ENCODE results near the gene FXN.

DNA sequence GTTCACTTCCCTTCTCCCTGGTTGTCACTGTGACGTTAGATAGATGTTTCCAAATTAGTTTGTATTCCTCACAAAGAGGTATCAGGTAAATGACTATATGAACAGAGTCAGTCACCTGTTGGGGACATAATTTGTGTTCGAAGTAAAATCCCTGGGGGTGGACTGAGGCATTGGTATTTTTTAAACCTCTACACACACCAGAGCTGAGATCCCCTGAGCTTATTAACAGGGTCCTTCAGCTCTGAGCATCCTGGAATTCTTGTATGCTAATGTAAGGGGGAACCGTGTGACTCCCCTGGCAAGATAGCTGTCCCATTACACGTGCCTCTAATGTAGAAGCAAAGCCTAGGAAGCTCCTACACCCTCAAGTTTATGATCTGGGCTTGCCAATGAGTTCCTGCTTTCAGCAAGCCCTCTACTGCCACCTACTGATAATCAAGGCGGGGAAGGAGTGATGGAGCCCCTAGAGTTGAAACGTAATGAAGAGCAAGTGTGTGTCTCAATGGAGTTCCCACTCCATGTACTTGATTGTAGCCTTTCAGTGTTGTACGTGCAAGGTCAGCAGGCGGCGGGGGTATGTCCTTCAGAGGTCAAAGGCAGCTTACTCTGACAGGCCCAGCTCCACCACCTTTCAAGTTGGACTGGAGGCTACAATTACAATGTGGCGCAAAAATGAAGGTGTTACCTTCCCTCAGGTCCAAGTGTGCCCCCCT is 36.0 kb upstream of the FXN start:
- TF ChIP-seq TEAD4 (IDR thresholded peaks at IDR 0.05; ENCODE audit: borderline replicate concordance, insufficient read depth) (no peak), CTCF (IDR thresholded peaks at IDR 0.05) (peak; percentile 67), MEF2A (IDR thresholded peaks at IDR 0.05; ENCODE audit: borderline replicate concordance, low read depth) (no peak), NFIC (IDR thresholded peaks at IDR 0.05; ENCODE audit: borderline replicate concordance) (no peak), SIN3A (IDR thresholded peaks at IDR 0.05; ENCODE audit: borderline replicate concordance, low read depth, low read length) (no peak), TCF12 (IDR thresholded peaks at IDR 0.05) (no peak)
- TF ChIP-seq, protein P1, sequence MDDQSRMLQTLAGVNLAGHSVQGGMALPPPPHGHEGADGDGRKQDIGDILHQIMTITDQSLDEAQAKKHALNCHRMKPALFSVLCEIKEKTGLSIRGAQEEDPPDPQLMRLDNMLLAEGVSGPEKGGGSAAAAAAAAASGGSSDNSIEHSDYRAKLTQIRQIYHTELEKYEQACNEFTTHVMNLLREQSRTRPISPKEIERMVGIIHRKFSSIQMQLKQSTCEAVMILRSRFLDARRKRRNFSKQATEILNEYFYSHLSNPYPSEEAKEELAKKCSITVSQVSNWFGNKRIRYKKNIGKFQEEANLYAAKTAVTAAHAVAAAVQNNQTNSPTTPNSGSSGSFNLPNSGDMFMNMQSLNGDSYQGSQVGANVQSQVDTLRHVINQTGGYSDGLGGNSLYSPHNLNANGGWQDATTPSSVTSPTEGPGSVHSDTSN (IDR thresholded peaks at IDR 0.05): no peak
- TF ChIP-seq, protein P2, sequence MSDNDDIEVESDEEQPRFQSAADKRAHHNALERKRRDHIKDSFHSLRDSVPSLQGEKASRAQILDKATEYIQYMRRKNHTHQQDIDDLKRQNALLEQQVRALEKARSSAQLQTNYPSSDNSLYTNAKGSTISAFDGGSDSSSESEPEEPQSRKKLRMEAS (IDR thresholded peaks at IDR 0.05; ENCODE audit: low read depth): no peak
